Measurements from ENCODE around the gene EAF1.
"Not testable (repeated sequence)": the region's sequence is repeated elsewhere in the genome, so short reads cannot be mapped to it uniquely, and the experiment has no call there.

The EAF1 gene

GRCh38 chr3:15409774-15410173 is 17.6 kb upstream of the EAF1 start:
- no peak for DNase-seq (ENCODE audit: low read depth)
- TF ChIP-seq, protein P1, sequence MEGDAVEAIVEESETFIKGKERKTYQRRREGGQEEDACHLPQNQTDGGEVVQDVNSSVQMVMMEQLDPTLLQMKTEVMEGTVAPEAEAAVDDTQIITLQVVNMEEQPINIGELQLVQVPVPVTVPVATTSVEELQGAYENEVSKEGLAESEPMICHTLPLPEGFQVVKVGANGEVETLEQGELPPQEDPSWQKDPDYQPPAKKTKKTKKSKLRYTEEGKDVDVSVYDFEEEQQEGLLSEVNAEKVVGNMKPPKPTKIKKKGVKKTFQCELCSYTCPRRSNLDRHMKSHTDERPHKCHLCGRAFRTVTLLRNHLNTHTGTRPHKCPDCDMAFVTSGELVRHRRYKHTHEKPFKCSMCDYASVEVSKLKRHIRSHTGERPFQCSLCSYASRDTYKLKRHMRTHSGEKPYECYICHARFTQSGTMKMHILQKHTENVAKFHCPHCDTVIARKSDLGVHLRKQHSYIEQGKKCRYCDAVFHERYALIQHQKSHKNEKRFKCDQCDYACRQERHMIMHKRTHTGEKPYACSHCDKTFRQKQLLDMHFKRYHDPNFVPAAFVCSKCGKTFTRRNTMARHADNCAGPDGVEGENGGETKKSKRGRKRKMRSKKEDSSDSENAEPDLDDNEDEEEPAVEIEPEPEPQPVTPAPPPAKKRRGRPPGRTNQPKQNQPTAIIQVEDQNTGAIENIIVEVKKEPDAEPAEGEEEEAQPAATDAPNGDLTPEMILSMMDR (IDR thresholded peaks at IDR 0.05; ENCODE audit: insufficient read depth, low read depth, low read length, missing control alignments), result no peak
- no peak overlapping the region for H3K4me3 ChIP-seq (ENCODE audit: low read depth, low read length)

DNA sequence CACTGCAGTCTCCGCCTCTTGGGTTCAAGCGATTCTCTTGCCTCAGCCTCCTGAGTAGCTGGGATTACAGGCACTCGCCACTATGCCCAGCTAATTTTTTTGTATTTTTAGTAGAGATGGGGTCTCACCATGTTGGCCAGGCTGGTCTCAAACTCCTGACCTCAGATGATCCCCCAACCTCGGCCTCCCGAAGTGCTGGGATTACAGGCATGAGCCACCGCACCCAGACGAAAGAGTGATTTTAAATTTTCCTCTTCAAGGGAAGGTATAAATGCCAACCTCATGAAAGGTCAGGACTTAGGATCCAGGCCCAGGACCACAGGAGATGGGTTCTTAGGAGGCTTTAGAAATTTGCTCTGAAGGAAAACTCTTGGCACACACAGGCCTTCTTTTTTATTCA is 16.4 kb upstream of the EAF1 start:
- H3K4me3 ChIP-seq (ENCODE audit: low read depth, low read length); DNase-seq (ENCODE audit: low read depth): not testable (repeated sequence)

- DNase-seq (ENCODE audit: low read depth), result no peak
- no peak overlapping the region for H3K4me3 ChIP-seq (ENCODE audit: low read depth, low read length)
- TF ChIP-seq, protein P1 (IDR thresholded peaks at IDR 0.05; ENCODE audit: insufficient read depth, low read depth, low read length, missing control alignments), result no peak
Observed at GRCh38 chr3:15420871-15421270, 6.5 kb upstream of the EAF1 start.

DNA sequence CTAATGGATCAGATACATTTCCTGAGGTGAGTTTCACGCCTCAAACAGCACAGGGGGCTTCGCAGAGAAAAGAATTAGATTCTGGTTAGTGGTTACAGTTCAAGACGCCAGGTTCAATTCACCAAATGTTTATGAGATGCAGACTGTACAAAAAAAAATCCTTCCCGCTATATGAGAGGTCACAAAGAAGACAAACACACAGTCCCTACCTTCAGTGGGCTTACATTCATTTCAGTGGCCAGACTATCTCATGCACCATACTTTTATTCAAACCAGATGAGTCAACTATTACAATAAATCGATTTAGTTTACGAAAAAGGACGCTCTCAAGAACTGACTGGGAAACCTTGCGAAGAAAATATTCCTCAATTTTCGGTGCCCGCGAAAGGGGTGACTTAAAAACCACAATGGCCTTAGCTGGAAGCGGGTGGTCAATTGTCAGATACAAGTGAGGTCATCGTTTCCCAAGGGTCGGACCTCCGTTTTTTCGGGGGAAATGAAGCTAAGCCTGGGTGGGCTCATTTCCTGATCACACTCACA is 749 bp upstream of the EAF1 start:
- TF ChIP-seq, protein P1 (IDR thresholded peaks at IDR 0.05; ENCODE audit: insufficient read depth, low read depth, low read length, missing control alignments), result no peak
- H3K4me3 ChIP-seq (ENCODE audit: low read depth, low read length), result peak overlapping the region; percentile 95
- no peak for DNase-seq (ENCODE audit: low read depth)

DNA sequence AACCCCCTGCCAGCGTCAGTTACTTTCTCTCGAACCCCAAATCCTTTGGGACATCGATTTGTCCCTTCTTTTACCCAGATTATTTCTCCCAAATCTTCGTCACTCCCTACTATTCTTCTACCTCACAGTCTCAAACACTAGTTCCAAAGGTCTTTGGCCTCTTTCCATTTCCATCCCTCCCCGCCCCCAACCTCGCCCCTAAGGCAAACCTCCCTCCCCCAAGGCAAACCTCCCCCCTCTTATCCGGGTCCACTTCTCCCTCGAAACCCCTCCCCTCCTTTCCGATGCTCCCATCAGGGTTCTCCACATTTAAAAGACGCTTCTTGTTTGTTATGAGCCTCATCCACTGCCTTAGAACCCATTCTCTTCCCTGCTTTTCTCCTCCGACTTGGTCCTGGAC is 583 bp downstream of the EAF1 start:
- DNase-seq (ENCODE audit: low read depth), result no peak
- TF ChIP-seq, protein P1 (IDR thresholded peaks at IDR 0.05; ENCODE audit: insufficient read depth, low read depth, low read length, missing control alignments), result no peak
- peak overlapping the region; percentile 95 for H3K4me3 ChIP-seq (ENCODE audit: low read depth, low read length)

DNA sequence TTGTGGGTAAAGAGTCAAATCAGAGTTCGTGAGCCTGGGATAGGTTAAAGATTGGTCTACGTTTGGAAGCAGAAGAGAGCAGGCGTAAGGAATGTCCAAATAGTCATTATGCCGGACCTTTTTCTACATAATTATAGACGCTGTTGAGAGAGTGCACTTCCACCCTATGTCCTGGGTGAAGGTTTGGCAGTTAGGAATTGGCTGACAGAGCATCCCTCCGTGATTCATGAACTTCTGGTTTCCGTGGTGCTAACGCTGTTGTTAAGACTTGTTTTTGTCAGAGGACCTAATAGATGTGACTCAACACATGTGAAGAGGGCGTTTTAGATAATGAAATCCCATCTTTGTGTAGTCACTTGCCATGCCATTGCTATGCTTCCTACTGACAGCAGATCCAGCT is 1.1 kb downstream of the EAF1 start:
- TF ChIP-seq, protein P1 (IDR thresholded peaks at IDR 0.05; ENCODE audit: insufficient read depth, low read depth, low read length, missing control alignments), result no peak
- peak; percentile 12 for DNase-seq (ENCODE audit: low read depth)
- peak overlapping the region; percentile 95 for H3K4me3 ChIP-seq (ENCODE audit: low read depth, low read length)

DNA sequence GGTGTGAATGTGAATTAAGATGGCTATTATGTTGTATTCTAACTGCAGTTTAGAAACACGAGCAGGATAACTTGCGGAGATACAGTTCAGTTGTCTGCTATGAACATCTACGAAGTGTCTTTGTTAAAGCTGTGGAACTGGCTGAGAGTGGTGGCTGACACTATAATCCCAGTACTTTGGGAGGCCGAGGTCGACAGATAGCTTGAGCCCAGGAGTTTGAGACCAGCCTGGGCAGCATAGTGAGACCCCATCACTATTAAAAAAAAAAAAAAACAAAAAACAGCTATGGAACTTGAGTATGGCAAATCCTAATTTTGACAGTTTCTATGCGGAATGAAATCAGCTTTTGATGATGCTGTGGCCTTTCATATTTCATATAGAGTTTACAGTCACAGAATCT is 1.7 kb downstream of the EAF1 start:
- H3K4me3 ChIP-seq (ENCODE audit: low read depth, low read length), result peak overlapping the region; percentile 95
- TF ChIP-seq, protein P1 (IDR thresholded peaks at IDR 0.05; ENCODE audit: insufficient read depth, low read depth, low read length, missing control alignments), result no peak
- no peak for DNase-seq (ENCODE audit: low read depth)

All from GM12865 (cell line).